HEK293 (cell line): Measurements from ENCODE around the gene CFAP99.

Experiments
- ZNF112 ChIP-seq: fragments of 450-650 bp; formaldehyde crosslinking; IDR thresholded peaks from 2 replicates; pipeline ENCODE4 v1.5.0; 2017; ENCODE audit warnings: missing biosample characterization, missing genetic modification characterization
- ZSCAN5A ChIP-seq: fragments of 450-650 bp; formaldehyde crosslinking; IDR thresholded peaks from 2 replicates; pipeline ENCODE4 v1.5.1; 2016; ENCODE audit warnings: missing biosample characterization, missing genetic modification characterization

GRCh38 chr4:2389691-2390090 lies 29.1 kb upstream of the CFAP99 start:
- TF ChIP-seq ZSCAN5A, result no peak
- TF ChIP-seq ZNF112 (tag by site-specific recombination), result no peak
